Activated CD4-positive, CD25-positive, alpha-beta regulatory T cell treated with anti-CD3 and anti-CD28 coated beads, Interleukin-2, amount 50 U/mL, for 16 hours (primary cell): ENCODE data around the gene GTF3C5.
"Not testable (repeated sequence)": the region's sequence is repeated elsewhere in the genome, so short reads cannot be mapped to it uniquely, and the experiment has no call there.

ENCODE experiments used
- DNase-seq: peaks from one replicate; pipeline ENCODE4 v3.0.0-alpha.2; 2020; ENCODE audit warnings: low read depth, low spot score

GTF3C5 gene

DNA sequence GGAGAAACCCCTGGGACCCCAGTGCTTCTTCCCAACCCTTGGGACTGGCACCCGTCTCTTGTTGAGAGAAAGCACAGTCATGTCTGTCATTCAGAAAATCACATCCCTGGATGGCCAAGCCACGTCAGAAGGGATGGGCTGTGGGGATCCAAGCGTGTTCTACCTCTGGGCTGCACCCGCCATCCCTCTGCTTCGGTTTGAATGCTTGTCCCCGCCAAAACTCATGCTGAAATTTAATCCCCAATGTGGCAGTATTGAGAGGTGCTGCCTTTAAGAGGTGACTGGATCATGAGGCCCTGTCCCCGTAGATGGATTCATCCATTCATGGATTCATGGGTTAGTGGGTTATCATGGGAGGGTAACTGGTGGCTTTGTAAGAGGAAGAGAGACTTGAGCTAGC is 58.0 kb downstream of the GTF3C5 start:
- no peak for DNase-seq

DNA sequence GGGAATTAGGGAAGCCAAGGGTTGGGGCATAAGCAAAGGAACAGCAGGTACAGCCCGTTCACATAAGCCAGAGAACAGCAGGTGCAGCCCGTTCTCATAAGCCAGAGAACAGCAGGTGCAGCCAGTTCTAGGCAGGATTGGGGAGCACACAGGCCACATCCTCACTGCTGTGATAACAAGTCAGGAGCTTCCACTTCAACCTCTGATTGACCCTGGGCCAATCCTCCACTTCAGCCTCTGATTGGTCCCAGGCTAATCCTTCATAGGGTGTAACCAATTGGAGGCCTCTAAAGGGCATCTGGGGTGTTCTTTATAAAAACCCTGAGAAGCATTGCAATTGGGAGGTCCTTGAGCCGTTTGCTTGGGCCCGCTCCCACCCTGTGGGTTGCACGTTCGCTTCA is 58.5 kb downstream of the GTF3C5 start:
- no peak for DNase-seq

DNA sequence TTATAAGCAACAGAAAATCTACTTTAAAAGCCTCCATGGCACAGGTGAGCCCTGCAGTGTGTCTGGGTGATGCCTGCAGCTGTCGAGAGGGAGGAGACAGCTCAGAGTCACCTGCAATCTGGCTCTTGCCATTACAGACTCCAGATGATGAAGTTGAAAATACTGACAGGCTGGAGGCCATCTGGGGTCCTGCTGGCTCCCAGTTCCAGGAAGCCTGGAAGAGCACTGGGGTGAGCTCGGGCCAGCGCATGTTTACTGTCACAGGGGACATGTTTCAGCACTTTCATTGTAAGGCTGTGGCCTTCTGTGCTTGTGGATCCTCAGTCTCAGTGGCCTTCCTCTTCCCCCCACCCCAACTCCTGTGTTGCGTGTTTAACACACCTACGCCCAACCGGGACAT is 59.4 kb downstream of the GTF3C5 start:
- DNase-seq: no peak

DNA sequence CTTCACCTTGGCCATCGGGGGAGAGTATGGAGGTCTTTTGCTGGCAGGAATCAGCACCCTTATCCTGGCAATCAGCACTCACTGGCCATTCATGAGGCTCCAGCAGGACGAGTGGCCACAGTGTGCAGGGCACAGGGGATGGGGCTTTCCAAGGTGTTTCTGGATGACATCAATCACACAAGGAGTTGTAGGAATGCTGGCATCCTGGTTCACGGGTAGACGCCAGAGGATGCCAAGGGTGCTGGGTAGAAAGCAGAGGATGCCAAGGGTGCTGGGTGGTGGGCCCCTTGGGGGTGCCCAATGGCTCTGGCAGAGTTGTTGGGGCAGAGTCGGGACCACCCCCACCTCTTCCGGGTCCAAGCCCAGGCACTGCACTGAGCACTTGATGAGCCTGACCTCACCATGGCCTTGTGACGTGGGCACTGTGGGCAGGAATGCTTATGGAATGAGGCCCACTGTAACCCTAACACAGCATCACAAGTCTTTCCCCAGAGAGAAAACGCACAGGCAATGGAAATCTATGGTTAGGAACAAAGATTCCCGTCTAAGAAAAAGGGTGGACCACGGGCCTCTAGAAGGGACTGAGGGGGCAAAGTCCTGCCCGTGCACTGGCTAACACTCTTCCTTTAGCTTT is 60.1 kb downstream of the GTF3C5 start:
- DNase-seq: no peak

DNA sequence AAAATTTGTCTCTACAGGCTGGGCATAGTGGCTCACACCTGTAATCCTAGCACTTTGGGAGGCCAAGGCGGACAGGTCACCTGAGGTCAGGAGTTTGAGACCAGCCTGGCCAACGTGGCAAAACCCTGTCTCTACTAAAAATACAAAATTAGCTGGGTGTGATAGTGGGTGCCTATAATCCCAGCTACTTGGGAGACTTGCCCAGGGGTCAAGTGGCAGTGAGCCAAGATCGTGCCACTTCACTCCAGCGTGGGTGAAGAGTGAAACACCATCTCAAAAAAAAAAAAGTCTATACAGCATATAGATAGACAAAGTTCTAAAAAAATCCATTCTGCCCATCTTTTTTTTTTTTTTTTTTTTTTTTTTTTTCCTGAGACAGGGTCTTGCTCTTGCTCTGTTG is 63.6 kb downstream of the GTF3C5 start:
- DNase-seq: not testable (repeated sequence)

DNA sequence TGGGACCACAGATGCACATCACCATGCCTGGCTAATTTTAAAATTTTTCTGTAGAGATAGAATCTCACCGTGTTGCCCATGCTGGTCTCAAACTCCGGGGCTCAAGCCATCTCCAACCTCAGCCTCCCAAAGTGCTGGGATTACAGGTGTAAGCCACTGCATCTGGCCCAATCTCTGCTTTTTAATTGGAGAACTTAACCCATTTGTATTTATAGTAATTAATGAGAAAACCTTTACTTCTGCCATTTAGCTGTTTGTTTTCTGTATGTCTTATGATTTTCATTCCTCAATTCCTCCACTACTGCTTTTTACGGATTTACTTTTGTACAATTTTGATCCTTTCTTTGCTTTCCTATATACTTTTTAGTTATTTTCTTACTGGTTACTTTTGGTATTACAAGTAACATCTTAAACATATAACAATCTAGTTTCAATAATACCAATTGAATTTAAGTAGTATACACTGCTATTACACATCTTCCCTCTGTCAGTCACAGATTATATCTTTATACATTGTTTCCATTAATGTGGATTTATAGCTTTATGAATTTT is 64.1 kb downstream of the GTF3C5 start:
- no peak for DNase-seq

DNA sequence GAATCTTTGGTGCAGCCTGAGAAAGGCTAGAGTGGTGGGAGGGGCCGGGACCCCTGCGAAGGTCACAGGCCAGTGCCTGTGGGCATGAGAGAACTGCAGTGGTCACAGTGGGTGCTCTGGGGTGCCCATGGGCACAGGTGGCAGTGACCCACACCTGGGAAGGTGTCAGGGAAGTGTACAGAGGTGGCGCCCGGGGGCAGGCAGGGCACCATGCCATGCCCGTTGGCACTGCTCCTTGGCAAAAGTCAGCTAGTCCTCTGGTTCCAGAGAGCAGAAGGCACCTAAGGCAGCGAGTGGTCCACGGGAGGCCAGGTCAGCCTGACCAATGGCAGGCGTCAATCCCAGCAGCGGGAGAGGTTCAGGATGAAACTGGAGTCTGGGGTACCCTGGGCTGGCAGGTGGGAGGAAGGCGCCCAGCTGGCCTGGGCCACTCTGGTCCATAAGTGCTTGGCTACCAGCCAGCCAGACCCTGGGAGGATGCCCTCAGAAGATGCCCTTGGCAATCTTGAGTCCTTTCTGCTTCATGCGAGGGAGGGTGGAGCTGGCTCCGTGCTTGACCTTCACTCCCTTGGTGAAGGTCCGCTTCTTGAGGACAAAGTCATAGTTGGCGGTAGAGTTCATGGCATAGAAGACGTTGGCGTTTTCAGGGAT is 67.4 kb downstream of the GTF3C5 start:
- no peak for DNase-seq

DNA sequence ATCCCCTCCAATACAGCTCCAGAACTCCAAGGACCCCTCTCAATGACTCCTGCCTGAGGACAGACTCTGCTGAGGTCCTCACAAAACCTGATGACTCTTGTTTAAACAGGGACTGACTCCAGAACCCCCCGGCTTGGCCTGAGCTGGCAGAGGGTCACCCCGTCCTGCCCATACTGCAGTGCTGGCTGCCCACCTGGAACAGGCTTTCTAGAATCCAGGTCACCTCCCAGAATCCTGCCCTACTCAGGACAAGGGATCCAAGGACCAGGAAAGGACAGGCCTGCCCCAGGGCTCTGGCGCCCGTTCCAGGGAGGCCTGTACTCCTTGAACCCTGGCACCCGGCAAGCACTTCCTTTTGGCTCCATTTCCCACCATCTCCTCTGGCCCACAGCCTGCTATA is 68.1 kb downstream of the GTF3C5 start:
- no peak for DNase-seq

DNA sequence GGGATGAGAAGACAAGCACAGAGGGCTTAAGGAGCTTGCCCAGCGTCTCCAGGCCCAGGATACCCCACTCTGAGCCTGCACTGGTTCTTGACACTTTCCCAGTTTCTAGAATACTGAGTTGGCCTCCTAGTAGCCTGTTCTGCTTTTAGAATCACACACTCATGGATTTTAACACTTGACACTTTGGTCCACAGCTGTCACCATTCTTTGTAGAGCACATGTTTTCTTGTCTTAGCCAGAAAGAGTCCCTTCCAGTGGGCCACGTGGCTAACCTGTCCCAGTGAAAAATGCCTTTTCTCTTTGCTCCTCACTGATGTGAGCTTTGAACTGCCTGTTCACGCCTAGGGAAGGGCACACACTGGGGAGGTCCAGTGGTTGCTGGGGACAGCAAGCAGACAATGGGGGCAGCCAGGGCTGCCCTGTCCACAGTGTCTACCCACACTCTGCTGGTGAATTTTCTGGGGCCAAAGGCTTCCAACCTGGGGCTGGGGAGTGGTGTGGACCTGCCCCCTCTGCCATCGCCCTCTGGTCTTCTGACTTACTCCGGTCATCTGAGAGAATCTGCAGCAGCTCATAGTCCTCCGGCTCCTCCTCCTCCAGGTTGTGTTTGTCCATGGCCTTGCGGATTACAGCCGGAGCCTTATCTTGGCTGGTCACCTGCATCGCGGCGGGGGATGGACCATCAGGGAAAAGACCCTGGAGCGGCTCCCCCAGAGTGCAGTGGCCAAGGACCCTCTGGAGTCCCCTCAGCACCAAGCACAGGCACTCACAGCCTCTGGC is 69.1 kb downstream of the GTF3C5 start:
- no peak for DNase-seq

DNA sequence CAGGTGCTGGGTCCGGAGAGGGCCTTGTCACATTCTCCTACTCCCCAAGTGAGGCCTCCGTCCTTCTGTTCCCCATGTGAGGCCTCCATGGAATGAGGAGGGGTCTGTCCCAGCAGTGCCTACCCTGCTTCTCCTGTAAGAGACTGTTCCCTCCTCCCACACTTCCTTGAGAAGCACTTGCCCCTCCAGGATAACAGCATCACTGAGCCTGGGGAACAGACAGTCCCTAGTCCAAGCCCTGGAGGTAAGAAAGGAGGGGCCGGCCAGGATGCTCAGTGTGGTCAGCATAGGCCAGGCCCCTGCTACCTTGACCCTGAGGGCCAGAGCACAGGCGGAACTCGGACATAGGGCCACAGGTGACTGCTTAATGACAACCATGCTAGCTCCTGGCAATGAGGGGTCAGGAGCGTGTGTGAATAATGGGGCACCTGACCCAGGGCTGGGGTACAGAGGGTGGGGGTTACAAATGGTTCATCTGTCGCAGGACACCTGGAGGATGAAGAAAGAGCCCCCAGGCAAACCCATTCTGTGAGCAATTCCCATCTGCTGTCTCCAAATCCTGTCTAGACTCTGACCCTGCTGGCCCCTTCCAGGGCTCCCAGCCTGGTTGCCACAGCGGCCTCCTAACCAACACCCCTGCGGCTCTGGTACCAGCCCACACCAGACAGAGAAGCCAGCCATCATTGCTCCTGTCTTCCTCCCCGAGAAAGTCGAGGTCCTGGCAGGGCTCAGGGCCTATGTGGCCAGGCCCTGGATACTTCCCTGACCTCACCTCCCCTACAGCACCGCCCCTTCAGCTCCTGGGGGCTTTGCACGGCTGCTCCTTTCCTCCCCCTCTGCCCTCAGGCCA is 69.9 kb downstream of the GTF3C5 start:
- no peak for DNase-seq

DNA sequence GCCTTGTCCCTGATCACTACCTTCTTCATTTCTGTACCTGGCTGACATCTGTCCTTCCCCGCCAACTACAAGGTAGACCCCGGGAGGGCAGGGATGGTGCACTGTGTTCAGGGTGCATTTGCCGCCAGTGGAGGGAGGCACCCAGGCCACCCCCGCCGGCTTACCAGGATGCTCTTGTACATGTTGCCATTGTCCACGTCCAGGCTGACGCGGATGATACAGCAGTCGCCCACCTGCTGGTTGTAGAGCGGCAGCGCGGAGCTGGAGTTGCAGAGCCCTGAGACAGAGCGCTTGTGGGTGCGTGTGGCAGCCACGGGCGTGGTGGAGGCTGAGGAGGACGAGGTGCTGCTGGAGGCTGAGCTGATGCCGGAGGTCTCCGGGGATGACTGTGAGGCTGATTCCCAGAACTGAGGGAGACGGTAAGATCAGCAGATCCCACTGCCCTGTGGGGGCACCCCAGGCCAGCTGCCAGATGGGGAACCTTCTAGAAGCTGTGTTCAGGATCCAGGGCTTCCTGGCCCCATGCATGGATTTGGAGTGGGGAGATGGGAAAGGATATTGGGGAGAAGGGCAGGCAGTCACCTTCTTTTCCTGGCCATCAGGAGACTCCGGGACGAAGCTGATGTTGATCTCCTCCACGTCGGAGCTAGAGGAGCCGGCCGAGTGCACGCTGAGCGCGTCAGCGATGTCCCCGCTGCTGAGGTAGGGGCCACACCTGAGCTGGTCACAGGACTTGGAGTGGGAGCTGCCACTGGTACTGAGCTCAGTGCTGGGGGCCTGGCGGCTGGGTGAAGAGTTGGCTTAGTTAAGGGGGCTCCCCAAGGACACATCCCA is 70.8 kb downstream of the GTF3C5 start:
- no peak for DNase-seq

DNA sequence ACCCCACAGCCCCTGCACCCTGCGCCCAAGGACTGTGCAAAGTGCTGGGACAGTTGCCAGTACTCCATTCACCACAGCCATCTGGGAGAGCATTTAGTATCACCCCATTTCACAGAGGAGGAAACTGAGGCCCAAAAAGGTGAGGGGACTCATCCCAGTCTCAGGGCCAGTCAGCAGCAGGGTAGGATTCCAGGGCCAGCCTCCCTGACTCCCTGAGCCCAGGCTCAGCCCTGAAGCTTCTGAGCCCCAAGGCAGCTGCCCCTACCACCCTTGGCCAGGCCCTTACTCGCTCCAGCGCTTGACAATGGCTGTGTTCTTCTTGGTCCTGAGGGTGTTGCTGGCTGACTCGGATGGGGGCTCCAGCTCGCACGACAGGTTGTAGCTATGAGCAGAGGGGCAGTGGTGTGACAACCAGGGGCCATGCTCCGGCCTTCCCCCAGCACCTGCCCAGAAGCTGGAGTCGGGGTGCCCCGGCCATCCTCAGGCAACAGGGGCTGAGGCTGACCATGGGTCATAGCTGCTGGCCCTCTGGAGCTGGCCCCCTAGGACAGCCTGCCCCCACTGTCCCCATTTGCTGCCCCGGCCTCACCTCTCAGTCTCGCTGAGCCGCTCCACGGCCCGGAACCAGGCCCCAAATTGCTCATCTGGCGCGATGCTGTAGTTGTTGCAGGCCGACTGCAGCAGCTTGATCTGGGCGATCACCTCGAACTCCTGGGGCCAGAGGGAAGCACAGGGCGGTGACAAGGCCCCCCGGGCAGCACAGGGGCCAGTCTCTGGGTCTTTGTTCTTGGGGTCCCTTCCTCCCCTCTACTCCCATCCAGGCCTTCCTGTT is 71.6 kb downstream of the GTF3C5 start:
- DNase-seq: no peak

DNA sequence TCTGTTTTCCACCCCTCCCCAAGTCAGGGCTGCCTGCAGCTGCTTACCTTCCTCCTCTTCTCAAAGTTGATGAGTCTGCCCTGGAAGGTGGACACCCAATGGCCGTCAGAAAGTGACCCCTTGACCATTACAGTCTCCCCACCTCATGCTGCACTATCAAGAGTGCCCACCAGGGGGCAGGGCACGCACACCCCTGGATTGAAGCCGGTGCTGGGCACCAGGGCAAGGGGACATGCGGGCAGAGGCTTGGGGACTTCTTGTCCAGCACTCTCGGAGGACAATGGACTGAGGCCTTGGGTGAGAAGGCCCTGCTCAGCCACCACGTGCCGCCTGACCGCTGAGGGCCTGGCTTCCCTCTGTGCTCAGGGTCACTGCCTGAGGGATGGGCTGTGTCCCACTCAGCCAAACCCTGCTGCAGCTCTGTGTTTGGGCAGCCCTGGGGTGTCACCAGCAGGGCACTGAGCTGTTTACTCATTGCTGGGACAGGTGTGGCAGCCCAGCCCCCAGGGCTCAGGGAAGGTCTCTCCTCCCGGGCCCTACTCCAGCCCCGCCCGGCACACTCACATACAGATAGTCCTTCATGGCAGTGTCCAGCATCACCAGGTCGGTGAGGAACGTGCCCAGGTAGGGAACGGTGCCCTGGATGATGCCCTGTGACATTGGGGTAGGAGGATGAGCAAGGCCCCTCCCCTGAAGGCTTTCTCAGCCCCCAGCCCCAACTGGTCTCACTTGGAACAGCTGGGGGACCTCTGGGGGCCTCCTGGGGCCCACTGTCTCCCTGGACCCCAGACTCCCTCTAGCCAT is 72.6 kb downstream of the GTF3C5 start:
- peak; percentile 33 for DNase-seq

DNA sequence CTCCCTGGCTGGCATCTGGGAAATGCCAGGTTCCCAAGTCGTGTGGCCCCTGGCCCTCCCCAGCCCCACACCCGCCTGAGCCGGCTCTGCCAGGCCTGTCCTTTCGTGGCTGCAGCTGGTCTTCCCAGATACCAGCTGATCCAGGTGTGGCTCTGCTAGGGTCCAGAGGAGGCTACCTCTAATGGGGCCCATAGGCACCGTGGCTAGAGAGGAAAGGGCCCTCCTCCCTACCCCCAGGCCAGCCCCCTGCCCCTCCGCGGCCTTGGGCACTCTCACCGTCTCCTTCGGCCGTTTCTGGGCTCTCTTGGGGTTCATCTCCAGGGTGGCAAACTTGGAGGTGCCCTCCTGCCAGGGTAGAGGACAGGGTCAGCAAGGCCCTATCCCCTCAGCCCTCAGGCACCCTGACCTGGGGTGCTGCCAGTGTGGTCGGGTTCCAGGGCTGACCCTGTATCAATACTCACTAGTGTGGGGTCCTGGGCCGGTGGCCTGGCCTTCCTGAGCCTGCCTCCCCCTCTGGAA is 73.2 kb downstream of the GTF3C5 start:
- no peak for DNase-seq

DNA sequence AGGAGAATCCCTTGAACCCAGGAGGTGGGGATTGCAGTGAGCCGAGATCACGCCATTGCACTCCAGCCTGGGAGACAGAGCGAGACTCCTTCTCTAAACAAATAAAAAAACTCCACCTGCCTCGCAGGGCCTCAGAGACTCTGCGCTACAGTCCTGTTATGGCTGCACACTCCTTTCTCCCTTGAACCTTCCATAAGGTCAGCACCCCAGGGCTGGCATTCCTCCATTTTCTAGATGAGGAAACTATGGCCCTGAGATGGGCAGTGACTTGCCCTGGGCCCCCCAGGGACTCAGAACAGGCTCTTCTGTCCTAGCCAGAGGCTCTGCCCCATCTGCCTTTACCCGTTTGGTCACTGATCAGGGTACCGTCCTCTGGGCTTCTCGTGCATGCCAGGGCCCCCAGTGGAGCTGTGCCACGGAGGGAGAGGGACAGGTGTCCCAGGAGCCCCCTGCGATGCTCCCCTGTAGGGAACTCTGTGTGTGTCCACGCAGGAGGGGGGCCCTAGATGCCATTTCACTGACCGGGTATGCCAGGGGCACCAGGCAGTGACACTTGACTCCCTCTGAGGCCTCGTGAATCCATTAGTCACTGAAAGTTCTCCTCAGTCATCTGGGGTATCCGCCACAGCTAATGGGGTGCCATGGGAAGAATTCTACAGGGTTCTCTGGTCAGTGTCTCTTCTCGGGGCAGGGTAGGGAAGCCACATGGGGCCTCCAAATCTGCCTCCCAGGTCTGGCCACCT is 74.1 kb downstream of the GTF3C5 start:
- no peak for DNase-seq

DNA sequence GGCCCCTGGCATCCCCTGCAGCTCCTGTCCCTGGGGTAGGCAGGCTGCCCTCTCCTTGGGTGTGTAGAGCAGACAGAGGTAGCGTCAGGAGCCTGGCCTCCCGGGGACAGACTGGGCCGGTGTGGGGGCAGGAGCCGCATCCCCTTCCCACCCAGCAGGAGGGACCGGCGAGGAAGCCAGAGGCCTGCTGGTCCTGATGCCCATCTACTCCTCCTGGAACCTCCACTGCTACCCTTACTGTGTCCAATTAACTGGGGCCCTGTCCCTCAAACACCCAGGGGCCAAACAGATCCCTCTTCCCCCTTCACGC is 74.6 kb downstream of the GTF3C5 start:
- DNase-seq: no peak

DNA sequence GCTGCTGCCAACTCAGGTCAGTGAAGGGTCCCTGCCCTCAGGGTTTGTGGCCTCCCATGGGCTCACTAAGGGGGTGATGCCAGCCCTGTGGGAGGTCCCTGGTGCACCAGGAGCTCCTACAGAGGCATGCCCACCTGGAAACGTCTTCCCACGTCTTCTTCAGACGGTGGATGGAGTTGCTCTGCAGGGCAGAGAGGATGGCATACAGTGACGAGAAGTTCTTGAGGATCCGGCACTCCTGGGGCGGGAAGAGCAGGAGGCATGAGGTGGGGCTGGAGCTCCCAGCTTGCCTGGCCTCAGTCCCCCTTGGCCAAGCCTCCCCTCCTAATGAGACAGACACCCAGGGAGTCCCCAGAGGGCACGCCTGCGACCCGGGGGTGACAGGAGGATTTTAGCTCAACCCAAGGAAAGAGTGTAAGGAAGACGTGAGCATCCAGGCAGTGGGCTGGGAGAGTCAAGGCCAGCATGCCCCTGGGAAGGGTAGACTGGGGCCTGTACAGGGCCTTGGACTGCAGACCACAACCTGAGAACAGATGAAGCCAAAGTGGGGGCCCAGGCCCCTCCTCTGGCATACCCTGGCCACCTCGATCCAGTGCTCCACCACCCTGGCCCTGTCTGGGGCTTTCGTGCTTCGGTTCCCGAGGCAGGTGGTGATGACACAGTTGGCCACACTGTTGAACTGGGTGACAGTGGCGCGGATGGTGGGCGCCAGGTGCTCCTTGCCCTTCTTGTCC is 75.9 kb downstream of the GTF3C5 start:
- no peak for DNase-seq
